GM12801 (cell line): ENCODE results near the gene MPEG1.

Experiments
- TF ChIP-seq, protein P1 (sequence below): IDR thresholded peaks from one replicate; pipeline ENCODE4 v1.5.1; 2011; ENCODE audit warnings: control low read depth; ENCODE audit not compliant: insufficient read length; ENCODE audit errors: extremely low read depth

The MPEG1 gene

GRCh38 chr11:59218893-59219292 lies 6.2 kb upstream of the MPEG1 start:
- TF ChIP-seq, protein P1, sequence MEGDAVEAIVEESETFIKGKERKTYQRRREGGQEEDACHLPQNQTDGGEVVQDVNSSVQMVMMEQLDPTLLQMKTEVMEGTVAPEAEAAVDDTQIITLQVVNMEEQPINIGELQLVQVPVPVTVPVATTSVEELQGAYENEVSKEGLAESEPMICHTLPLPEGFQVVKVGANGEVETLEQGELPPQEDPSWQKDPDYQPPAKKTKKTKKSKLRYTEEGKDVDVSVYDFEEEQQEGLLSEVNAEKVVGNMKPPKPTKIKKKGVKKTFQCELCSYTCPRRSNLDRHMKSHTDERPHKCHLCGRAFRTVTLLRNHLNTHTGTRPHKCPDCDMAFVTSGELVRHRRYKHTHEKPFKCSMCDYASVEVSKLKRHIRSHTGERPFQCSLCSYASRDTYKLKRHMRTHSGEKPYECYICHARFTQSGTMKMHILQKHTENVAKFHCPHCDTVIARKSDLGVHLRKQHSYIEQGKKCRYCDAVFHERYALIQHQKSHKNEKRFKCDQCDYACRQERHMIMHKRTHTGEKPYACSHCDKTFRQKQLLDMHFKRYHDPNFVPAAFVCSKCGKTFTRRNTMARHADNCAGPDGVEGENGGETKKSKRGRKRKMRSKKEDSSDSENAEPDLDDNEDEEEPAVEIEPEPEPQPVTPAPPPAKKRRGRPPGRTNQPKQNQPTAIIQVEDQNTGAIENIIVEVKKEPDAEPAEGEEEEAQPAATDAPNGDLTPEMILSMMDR = no peak

GRCh38 chr11:59218319-59218718 lies 5.6 kb upstream of the MPEG1 start:
- TF ChIP-seq, protein P1 = no peak

DNA sequence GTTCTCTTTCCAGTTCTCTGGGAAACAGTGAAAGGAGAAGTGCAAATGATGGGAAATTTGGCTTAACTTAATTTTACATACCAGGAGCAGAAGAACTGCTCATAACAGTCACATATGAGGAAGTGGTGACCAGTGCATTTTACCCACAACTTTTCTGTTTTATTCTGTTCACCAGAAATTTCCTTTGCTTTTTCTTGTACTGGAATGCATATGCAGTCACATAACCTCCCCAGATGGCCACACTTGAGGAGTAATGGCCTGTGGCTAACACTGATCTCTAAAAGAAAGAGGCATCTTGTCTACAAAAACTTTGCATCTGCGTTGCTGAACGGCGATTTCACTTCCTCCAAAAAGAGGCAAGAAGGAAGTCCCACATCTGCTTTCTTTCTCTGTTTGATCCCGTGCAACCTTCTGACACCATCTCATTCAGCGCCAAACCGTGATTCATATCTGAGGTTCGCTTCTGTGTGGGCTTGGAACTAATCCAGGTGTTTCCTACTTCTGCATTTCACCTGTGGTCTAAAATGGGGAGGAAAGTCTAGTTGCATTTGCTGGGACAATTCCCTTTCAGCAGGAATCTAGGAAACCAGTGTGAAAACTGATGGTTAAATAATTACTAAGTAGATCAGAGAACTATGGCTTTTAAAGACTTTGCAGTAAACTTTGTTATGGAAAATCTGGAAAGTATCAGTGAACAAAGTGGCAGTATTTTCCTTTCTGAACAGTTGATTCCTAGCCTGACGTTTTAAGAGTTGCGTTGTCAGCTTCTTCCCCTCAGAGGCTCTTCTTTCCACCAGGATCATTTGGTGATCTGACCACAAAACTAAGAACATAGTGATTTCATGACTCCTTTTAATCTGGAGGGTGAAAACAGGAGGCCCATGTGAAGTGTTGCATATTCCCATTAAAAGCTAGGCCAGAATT lies 4.2 kb upstream of the MPEG1 start:
- TF ChIP-seq, protein P1 = no peak

- TF ChIP-seq, protein P1 = no peak
Observed at GRCh38 chr11:59214141-59214893, 1.6 kb upstream of the MPEG1 start.

DNA sequence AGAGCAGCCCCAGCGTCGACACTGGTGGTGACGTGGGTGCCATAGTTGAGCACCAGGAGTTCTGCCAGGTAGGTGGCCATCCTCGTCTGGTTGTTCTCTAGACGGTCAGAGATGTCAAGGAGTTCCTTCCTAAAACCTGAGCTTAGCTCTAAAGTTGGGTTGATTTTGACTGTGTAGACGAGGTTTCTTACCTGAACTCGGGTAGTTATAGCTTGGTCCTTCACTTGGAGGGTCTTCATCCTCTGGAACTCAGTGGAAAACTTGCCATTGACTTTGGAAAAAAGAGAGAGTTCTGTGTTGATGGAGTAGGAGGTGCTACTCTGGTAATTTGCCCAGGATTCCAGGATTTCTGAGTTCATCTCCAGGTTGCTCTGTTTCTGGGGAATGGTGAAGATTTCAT lies 505 bp downstream of the MPEG1 start:
- TF ChIP-seq, protein P1 = no peak

DNA sequence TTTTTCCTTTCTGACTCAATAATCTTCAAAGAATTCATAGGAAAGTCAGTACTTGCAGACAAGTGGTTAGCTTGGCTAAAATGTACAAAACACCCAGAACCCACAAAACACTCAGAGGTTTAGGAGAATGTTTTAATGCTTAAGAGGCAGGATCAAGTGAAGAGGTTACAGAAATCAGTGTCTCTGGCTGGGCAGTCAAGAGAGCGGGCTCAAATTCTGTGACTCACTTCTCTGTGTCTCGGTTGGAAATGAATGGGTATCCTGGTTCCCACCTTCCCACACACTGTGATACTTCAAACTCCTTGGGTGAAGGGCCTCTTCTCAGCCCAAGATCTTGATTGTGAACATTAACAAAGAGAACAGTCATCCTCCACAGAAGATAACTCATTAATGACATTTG lies 3.8 kb downstream of the MPEG1 start:
- TF ChIP-seq, protein P1 = no peak

GRCh38 chr11:59207988-59208451 lies 4.7 kb downstream of the MPEG1 start:
- TF ChIP-seq, protein P1 = no peak
